NCI-H2107 treated with DMSO at 0.1 percent for 48 hours (cell line): ENCODE measurements around the gene RARRES2.
"Not testable (repeated sequence)": the region's sequence is repeated elsewhere in the genome, so short reads cannot be mapped to it uniquely, and the experiment has no call there.

Experiments used
- DNase-seq: peaks from one replicate; lab custom pipeline; 2025; ENCODE audit not compliant: unreplicated experiment; lab: John Stamatoyannopoulos, UW

The RARRES2 gene

DNA sequence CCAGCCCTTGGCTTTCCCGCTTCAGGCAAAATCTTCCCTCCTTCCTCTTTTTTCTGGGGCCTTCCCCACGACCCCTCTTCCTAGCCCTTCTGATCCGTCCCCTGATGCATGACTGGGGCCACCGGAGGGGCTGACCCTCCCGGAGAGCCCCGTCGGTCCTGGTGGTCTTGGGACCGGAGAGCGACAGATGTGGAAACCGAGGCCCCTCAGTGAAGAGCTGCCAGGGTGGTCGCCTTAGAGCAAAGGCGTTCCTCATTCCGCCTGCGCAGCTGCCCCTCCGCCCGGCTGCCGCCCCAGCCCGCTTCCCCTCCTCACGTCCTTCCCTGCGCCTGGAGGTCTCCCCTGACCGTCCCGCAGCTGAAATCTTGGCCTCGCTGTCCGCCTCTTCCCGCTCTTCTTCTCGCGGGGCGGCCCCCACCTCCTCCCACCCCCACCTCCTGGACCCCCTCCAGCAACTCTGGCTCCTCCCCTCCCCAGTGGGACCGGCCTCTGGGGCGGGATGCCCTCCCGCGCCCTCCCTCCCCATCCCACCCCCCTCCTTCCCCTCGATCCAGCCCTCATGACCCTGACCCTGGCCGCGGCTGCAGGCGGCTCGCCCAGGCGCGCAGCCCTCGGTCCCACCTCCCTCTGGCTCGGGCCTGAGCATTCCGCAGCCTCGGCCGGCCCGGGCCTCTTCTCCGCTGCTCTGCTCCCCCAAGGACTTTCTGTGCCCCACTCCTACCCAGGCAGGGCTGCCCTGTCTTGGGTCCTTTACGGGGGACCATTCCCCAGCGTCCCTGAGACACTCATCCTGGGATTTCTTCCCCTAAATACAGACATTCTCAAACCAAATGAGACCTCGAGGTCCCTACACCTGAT lies at the start of gene RARRES2:
TSS of gene RARRES2 (minus strand) at position 367 of the 858 bp plus-strand sequence. CDS start 1,020 bp downstream, outside the sequence.
- DNase-seq = no peak

DNA sequence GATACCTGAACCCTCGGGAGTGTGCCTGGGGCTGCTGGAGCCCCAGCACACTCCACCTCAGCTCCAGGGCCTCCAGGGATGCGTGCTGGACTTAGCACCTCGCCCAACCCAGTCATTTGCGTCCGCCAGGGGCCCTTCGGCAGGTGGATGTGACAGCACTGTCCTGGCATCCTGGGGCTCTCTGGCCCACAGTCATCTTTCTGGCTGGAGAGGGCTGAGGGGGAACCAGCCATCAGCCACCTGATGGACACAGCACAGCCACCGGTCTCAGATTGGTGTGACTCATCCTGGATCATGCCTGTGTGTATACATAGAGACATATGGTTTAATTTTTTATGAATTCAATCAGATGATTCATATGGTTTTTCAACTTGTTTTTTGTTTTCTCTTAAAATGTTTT lies 48.8 kb upstream of the RARRES2 start:
- no peak for DNase-seq

DNA sequence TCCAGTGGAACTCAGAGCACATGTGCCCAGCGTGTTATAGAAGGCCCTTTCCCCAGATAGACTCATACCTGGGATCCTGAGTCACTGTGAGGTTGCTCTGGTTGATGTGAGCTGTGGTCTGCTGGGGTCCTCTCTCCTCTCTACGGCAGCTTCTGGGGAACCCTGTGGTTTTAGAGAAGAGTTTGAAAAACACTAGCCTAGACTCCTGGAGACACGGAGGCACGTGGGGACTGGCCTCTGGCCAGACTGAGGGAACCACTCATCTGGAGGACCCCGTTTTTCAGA lies 48.0 kb upstream of the RARRES2 start:
- no peak for DNase-seq

DNA sequence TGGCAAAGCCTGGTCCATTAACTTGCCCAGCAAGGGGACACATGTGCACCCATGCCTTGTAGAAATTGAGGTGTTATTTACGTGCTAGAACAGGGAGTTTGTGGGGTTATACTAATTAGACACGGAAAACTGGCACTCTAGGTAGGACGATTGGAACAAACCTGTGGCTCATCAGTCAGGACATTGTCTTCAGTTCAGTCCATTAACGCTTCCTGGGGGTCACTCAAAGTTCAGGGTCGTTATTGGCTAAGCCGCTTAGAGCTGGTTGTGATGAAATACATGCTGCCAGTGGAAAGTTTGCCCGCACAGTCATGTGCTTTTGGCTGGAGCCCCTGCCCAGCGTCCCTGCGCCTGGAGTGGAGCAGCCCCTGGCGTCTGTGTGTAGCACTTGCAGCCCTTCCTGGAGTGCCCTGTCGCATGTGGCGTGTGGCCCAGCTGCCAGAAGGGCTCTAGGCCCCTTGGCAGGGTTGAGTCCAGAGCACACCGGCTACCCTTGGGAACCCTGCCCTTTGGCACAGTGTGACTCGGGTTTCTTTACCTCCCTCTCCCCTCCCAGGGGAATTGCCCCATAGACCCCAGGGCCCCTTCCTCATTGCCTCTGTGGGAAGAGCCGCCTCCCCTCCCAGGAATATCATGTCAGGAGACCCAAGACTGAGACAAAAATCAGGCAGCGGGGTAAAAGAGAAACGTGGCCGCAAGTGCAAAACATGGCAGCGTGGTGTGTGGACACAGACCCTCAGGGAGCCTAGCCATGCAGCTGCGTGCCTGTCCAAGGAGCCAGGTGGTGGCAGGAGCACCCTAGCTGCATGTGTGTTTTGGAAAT lies 47.5 kb upstream of the RARRES2 start:
- no peak for DNase-seq

DNA sequence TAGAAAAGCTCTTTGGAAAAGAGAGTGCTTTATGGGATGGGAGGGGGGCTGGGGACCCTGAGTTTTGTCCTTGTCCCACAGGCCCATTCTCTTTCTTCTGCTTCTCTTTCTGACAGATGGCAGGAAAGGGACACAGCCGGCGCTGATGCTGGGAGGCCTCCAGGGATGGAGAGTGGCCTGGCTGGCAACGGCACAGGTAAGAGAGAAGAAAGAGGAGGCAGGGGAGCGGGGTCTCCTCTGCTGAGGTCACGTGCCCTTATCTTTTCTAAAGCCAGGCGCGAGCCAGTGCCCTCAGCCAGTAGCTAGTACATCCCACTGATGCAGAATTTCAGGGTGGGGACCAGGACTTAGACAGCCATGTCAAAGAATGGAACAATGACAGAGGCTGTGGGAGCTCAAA lies 46.9 kb upstream of the RARRES2 start:
- no peak for DNase-seq

DNA sequence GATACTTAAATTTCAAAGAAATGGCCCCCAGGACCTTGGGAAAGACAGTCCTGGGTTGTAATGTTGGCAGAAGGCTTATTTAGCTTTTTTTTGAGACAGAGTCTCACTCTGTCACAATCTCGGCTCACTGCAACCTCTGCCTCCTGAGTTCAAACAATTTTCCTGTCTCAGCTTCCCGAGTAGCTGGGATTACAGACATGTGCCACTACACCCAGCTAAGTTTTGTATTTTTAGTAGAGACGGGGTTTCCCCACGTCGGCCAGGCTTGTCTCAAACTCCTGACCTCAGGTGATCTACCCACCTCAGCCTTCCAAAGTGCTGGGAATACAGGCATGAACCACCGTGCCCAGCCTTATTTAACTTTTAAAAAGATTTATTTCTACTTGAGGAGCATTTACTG lies 44.5 kb upstream of the RARRES2 start:
- not testable (repeated sequence) for DNase-seq

DNA sequence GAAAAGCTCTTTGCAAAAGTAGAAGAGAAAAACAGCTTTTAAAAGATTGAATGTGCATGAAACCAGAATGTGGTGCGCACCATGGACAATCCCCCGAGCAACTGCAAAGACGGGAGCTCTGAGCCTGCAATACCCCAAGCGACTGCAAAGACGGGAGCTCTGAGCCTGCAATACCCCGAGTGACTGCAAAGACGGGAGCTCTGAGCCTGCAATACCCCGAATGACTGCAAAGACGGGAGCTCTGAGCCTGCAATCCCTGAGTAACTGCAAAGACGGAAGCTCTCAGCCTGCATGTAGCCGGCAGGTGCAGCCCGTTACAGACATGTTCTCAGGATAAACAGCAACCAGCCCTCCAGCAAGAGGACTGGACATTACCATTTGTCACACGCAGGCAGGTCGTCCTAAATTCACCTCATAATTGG lies 43.9 kb upstream of the RARRES2 start:
- peak; percentile 38 for DNase-seq

DNA sequence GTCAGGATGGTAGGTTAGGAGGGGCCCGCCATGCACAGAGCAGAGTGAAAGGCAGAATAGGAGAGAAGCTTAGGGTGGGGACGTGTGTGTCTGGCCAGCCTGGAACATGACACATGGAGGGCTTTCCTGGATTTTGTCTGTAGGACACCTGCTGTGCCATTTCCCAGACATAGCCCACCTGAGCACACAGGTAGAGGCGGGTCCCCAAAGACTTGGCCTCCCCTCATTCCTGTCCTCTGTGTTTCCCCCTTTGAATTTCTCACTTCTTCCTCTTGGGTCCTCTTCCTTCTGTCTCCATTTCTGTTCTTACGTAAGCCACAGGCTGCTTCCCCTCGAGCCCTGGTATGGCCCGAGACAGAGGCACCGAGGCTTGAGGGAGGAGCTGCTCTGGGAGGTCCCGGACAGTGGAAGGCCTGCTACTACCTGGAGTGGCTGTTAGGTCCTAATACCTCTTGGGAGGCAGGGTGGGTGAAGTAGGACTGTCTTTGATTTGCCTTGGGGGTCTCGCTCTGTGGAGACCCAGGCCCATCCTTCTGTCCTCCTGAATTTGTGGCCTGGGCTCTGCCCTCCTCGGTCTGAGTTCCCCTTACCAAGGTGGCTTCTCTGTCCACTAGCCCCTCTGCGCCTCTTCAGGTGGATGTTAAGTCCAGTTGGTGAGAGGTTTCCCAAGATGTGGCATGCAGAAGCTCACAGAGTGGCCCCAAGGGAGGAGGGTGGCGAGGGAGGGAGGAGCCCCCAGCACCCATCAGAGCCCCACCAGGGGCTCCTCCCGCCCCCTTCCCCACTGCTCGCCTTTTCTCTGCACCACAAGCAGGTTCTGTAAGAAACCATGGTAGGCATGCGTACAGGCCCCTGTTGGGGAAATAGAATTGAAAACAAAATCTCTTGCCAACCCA lies 43.2 kb upstream of the RARRES2 start:
- DNase-seq = no peak

DNA sequence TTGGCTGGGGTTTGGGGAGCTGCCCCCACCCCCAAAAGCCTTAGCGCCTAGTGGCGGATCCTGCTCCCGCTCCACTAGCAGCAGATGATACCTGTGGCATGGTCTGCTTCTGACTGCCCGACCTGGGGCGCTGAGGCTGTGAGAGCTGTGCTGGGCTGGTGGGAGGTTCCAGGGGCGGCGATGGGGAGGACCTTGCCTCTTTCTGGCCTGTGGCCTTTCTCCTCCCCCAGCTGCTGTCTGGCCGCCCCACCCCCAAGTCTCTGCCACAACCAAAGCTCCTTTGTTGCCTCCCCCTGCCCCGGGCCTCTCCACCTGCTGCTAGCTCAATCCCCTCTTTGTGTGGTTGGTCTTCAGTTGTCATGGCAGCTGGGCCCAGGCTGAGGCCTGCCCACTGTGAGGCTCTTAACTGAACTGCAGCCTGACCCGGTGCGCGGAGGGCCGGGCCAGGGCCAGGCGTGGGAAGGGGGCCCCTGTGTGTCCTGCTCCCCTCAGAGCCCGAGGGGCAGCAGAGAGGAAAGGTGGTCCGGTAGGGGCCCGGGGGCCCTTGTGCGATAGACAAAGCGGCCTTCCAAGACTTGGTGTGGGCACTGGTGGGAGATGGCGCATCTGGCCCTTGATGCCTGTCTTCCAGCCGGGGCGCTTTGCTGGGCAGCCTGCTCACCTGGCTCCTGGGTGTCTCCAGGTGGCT lies 42.4 kb upstream of the RARRES2 start:
- peak; percentile 96 for DNase-seq

DNA sequence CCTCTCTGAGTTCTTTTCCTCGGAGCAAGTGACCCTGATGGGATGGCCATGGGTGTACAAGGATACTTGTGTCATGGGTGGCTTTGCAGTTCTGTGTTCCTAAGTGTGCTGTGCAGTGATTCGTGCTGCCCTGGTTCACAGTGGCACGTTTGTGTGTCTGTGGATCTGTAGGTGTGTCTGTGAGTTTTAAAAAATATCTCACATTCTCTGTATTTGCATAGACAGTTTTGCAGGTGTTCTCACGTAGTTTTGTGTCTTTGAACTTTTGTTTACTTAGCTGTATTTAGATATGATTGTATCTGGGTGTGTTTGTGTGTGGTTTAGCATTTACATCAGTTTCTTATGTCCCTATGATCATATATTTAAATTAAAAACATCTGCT lies 41.4 kb upstream of the RARRES2 start:
- DNase-seq = no peak

DNA sequence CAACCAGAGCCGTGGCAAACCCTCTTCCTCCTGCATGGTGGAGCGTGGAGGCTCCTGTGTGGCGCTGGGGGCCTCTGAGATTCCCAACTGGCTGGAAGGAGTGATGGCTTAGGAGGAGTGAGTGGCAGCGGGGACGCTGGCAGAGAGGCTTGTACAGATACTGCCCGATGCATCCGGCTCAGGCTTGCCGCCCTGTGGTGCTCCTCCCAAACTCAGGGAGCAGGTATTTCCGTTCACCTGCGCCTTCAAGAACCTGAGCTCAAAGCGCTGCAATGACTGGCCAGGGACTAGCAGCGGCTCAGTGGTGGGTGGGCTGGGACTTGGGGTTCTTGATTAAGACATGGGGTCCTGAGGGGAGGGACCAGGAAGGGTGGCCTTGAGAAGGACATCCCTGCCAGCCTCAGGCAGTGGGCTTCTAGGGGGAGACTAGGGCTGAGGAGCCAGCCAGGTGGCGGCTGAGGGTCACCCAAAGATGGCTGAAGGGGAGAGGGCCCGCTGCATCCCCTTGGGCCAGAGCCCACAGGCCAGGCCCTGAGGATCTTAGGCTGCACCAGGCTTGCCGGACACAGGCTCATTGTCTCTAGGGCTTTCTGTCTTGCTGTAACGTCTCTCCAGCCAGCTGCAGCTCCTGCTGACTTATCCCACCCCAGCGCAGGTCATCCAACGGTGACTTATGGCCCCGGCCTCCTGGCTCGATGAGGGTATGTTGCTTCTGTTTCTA lies 40.9 kb upstream of the RARRES2 start:
- DNase-seq = peak; percentile 41

DNA sequence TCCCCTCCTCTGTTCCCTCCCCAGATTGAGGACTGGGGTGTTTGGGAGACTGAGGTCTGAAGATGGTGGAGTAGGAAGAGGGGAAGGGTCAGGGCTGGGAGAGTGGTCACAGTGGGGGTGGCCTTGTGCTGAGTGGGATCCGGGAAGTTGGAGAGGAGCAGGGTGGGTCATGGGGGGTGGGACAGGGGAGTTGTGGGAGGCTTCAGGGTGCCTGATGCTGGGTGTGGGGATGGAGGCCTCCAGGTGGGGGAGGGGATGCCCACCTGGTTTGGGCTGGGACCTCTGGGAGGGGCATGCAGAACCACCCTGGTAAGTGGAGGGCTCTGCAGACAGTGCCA lies 40.3 kb upstream of the RARRES2 start:
- no peak for DNase-seq

DNA sequence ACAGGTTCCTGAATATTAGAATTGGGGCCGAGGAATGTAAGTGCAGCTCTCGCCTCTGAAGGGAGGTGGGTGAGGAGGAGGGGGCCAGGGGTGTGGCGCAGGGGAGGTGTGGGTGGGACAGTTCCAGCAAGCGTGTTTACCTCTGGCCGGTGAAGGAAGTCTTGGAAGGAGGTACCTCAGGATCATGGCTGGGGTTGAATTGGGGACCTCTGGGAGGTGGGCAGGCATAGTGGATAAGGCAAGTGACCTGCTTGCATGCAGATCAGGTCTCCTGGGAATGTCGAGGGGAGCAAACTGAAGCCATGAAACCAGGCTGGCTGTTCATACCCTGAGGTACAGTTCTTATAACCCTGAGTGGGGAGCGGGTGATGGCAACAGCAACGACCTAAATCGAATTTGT lies 39.7 kb upstream of the RARRES2 start:
- no peak for DNase-seq

DNA sequence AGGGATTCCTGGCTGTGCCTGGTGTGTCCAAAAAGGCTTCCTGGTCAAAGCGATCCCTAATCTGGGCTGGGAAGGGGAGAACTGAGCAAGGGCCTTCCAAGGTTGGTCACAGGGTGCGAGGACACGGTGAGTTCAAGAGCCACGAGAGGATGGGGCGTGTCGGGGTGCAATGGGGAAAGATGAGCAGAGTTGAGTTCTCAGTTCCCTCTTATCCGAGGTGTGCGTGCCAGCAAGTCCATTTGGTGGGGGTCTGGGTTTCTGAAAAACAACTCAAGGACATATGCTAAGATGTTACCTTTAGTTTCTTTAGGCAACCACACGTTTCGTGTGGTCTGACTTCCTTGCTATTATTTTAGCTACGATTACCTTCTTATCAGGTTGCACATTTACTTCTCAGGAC lies 39.0 kb upstream of the RARRES2 start:
- DNase-seq = no peak

DNA sequence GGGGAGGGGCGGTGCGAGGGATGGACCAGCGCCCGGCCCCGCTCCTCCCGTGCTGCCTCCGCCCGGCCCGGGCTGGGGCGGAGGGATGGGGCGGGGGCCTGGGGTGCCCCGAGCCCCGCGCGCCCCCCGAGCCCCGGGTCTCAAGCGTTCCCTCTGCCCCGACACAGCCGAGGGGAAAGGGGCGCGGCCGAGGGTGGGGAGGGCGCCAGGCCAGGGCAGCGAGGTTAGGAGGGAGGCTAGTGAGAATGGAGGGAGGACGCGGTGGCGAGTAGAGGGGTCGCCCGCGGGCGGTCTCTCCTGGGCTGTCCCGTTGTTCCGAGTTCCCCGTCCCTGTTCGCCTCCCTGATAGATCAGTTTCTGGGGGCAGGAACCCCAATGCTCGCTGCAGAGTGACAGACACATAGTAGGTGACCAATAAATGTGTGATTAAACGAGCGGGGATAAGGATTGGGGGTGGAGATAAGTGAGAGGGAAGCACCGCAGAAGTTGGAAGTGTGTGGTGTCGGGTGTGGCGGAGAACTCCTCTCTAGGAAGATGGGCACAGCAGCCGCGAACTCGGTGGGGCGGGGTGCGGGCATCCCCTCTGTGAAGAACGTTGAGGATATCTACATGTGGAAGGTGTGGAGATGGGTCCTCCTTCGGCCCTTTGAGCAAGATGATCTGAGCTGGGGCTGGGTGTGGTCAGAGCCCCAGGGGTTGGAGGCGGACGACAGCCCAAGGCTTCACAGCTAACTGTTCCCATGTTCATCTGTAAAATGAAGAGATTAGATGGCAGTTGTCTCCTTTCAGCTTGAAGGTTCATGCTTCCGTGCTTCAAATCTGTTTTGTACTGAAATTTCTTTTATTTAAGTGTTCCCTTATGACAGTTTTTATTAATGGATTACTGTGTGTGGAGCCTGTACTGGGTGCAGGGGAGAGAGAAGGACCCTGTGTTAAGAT lies 38.3 kb upstream of the RARRES2 start:
- peak; percentile 56 for DNase-seq

DNA sequence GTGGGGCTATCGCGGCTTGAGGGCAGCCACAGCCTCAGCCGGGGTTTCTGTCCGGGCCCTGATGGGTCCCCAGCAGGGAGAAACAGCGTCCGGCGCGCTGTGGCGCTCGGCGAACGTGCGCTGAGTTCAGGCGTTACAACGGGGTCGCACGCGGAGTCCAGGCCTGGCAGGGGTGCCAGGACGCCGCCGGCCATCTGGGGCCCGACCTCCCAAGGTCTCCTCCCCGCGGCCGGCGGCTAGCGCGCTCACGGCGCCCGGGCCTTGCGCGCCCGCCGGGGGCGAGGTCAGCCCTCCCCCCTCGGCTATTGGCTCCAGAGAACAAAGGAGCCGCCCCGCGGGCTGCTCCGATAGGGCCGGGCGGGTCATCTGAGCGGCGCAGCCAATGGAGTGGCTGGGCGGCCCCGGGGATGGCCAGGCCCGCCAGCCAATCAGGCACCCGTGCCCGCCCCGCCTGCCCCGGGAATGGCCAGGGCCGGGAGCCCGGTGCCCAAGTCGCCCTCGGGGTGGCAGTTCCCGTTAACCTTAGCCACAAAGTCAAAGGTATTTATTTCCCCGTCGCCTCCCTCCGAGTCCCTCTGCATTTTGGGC lies 37.5 kb upstream of the RARRES2 start, which contains the start of gene ZNF775:
TSS of gene ZNF775 (plus strand) at position 478 of the 588 bp plus-strand sequence. CDS start 9,141 bp downstream, outside the sequence.
- DNase-seq = peak; percentile 89

DNA sequence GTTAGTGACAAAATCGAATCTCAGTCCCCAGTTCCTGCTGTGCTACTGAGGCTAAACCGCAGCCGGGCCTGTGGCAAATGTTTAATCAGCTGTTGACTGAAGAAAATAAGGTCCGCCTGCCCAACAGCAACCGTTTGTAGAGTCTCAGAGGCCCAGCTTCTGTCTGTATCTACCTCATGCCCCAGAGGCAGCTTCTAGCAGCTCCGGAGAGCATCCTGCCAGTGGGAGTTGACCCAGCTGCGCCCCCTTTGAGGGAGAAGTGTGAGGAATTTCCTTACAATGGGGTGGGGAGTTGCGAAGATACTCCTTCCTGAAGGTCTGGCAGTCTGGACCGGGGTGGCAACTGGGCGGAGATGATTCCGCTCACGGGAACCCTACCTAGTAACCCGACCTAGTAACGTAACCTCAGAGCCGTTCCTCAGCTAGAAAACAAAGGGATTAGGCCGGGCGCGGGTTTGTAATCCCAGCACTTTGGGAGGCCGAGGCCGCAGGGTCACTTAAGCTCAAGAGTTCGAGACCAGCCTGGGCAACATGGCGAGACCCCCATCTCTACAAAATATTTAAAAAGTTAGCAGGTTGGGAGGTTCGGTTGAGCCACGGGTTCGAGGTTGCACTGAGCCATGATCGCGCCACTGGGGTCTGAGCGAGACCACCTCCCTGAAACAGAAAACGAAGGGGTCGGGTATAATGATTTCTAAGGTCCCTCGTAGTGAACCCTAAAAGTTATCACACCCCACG lies 36.9 kb upstream of the RARRES2 start:
- peak; percentile 98 for DNase-seq

DNA sequence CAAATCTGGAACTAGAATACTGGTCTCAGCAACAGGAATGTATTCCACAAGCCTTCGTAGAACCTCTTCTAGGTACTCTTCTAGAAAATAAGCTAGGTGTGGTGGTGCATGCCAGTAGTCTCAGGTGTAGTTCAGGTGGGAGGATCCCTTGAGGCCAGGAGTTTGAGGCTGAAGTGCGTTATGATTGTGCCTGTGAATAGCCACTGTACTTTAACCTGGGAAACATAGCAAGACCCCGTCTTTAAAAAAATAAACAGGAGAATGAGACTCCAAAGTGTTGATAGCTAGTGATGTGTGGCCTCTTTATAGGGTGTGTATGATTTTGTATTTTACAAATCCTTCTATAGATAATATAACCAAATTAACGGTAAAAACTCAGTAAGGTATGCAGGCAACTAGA lies 36.2 kb upstream of the RARRES2 start:
- peak; percentile 35 for DNase-seq
